Prostate gland (tissue), 2 donors: ENCODE data around the gene DICER1.

ENCODE experiments used
- POLR2A ChIP-seq: fragments of 450-650 bp; IDR thresholded peaks from one replicate; pipeline ENCODE4 v1.6.1; 2016; ENCODE audit warnings: antibody characterized with exemption, mild to moderate bottlenecking
- TF ChIP-seq, protein P1 (sequence below), 4 experiments: fragments of 200-600 bp in 2 of 4; fragments of 450-650 bp in 2 of 4; sonication (generic) in 2 of 4; IDR thresholded peaks; 1 replicate in 3 of 4; 2 replicates in 1 of 4; pipeline ENCODE4 v1.5.1; 2016 to 2019; ENCODE audit warnings: antibody characterized with exemption in 4 of 4, mild to moderate bottlenecking in 2 of 4, moderate library complexity in 2 of 4

DNA sequence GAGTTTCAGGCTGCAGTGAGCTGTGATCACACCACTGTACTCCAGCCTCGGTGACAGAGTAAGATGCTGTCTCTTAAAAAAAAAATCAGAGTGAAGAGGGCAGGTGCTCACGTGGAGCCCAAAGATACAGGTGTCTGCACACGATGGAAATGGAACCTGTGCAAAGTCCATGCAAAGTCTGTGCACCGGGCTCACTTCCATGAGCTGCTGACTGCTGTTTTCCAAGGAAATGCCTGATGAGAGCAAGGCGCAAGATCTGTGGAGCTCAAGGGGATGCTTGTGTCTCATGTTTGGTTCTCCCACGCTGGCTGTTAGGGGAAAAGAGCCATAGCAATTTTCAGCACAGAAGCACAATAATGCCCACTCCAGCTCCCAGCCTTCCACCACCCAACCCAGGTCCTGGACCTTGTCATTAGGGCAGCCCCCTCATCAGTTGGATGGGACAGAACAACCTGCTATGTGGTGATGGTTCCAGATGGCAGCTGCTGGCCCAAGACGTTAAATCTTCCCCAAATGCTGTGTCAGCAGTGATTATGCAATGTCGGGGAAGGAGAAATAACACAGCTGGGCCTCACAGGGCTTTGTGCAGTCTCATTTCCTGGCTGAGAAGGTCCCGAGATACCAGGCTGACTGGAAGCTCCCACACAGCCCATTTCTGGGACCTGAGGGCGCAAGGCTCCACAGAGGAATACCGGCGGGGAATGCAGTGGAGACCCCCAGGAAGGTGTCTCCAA is 27.9 kb upstream of the DICER1 start:
- TF ChIP-seq, protein P1, sequence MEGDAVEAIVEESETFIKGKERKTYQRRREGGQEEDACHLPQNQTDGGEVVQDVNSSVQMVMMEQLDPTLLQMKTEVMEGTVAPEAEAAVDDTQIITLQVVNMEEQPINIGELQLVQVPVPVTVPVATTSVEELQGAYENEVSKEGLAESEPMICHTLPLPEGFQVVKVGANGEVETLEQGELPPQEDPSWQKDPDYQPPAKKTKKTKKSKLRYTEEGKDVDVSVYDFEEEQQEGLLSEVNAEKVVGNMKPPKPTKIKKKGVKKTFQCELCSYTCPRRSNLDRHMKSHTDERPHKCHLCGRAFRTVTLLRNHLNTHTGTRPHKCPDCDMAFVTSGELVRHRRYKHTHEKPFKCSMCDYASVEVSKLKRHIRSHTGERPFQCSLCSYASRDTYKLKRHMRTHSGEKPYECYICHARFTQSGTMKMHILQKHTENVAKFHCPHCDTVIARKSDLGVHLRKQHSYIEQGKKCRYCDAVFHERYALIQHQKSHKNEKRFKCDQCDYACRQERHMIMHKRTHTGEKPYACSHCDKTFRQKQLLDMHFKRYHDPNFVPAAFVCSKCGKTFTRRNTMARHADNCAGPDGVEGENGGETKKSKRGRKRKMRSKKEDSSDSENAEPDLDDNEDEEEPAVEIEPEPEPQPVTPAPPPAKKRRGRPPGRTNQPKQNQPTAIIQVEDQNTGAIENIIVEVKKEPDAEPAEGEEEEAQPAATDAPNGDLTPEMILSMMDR (IDR thresholded peaks at IDR 0.05), result no peak
- TF ChIP-seq POLR2A, result no peak
